Upper lobe of left lung (tissue), 6 donors: Measurements from ENCODE around the gene ZSCAN30. TPM values are rescaled to one million over a fixed set of nuclear protein-coding genes. Genes with fewer than 3 reads are reported as not detected.

Experiments used
- total RNA-seq, 6 donors: library from RNA; depleted of rRNA in 4 of 6; stranded (reverse); fragments of >200 nt in 4 of 6; gene quantifications; one replicate each; pipeline versions ENCODE4 v1.1.0 to v1.2.1, GENCODE V29; 2016 to 2021
- donor health status: DM: no; HTN: no; CAD: no; lungs with moderate emphysema.
- donor health status: DM: no; HTN: yes; CAD: no; lungs with severe emphysema.

ZSCAN30 gene
- total RNA-seq, 6 donors from 2014 or later, result 11.4 to 67.1 (median 14.0) TPM

Other genes with a start within 250 kb of the ZSCAN30 start
- gene MAPRE2, start 248.8 kb downstream of the ZSCAN30 start, total RNA-seq, result 10 to 100 TPM; 21.2 to 35.5 (median 27.8) TPM
- gene ZNF397, start 49.2 kb downstream of the ZSCAN30 start, total RNA-seq, result 10 to 100 TPM; 18.2 to 62.9 (median 23.2) TPM
- gene ZNF24, start 54.2 kb upstream of the ZSCAN30 start, total RNA-seq, result 10 to 100 TPM; 16.5 to 54.4 (median 37.8) TPM
- gene ZNF396, start 87.1 kb upstream of the ZSCAN30 start, total RNA-seq, result 1 to 10 TPM; 1.8 to 7.3 (median 3.5) TPM
- 10 to 100 TPM in 5 of 6 donors, 1 to 10 TPM in 1; 8.7 to 87.0 (median 19.6) TPM for gene INO80C, start 207.7 kb upstream of the ZSCAN30 start, total RNA-seq